Psoas muscle (tissue), 8 donors: ENCODE measurements around the gene ACTL6B. TPM values are rescaled to one million over a fixed set of nuclear protein-coding genes. Genes with fewer than 3 reads are reported as not detected.

Experiments
- ATAC-seq, 4 donors: fragments of 200-7000 bp; cut with Tn5 transposase; one replicate each; pipeline ENCODE4 v1.9.1; 2020; ENCODE audit warnings: moderate library complexity in 3 of 4, mild to moderate bottlenecking in 2 of 4
- DNase-seq, 2 donors: peaks; one replicate each; pipeline ENCODE4 v3.0.0-alpha.2; 2020
- H3K27ac ChIP-seq: fragments of 200-600 bp; one replicate; pipeline ENCODE4 v1.8.0; 2022
- H3K27me3 ChIP-seq, 3 donors: fragments of 200-600 bp in 1 of 3; one replicate each; pipeline versions ENCODE4 v1.6.1 to v1.8.0; 2013 to 2022; ENCODE audit warnings: low read length in 2 of 3, mild to moderate bottlenecking in 2 of 3, moderate library complexity in 1 of 3; ENCODE audit not compliant: insufficient read depth in 3 of 3
- H3K36me3 ChIP-seq, 2 donors: fragments of 200-600 bp in 1 of 2; one replicate each; pipeline versions ENCODE4 v1.6.1 to v1.8.0; 2013 to 2022; ENCODE audit warnings: low read depth in 1 of 2, mild to moderate bottlenecking in 1 of 2, moderate library complexity in 1 of 2; ENCODE audit not compliant: insufficient read depth in 1 of 2
- H3K4me1 ChIP-seq: fragments of 200-600 bp; one replicate; pipeline ENCODE4 v1.8.0; 2022
- H3K4me3 ChIP-seq: fragments of 200-600 bp; one replicate; pipeline ENCODE4 v1.8.0; 2022; ENCODE audit warnings: mild to moderate bottlenecking
- H3K9me3 ChIP-seq: fragments of 200-600 bp; one replicate; pipeline ENCODE4 v1.8.0; 2022
- WGBS, 3 donors: extraction: QIAGEN DNeasy Blood & Tissue Kit; methylation state at CpG; one replicate each; pipeline versions ENCODE4 v1.1.6 to v1.1.7; 2013; 5-methylcytosine and 5-hydroxymethylcytosine counted together
- intact Hi-C, 2 donors: fragments of 100-400 bp; cut with DNase I; formaldehyde crosslinking; loops; one replicate each; pipeline versions ENCODE4 v1.11.0 to v1.14.2; 2022
- polyA plus RNA-seq, 3 donors: library from polyadenylated mRNA; stranded (reverse); fragments of 200-250 nt; gene quantifications; one replicate each; pipeline ENCODE4 v1.2.3, GENCODE V29; 2013
- total RNA-seq, 4 donors: library from RNA; stranded (reverse); fragmentation: NEBNext Ultra II Directional in 2 of 4; extraction: Animal tissue kit (Norgen Biotek cat#: 25700) in 2 of 4; gene quantifications; one replicate each; pipeline versions ENCODE4 v1.2.1 to v1.2.4, GENCODE V29; 2021 to 2023
- TF ChIP-seq, protein P1 (sequence below): fragments of 200-600 bp; IDR thresholded peaks from one replicate; pipeline ENCODE4 v1.8.0; 2022; ENCODE audit warnings: antibody characterized with exemption
- donor health status: healthy with polysubstance abuse.
- donor health status: DM: no; HTN: no; CAD: no; lungs with moderate emphysema.
- donor health status: Bipolar disorder and iron deficiency.
- donor health status: healthy.
- donor health status: DM: yes; HTN: yes; CAD: no.
- donor health status: DM: no; HTN: no; CAD: no.
- donor health status: DM: no; HTN: no; CAD: no.
- donor health status: DM: yes; HTN: yes; CAD: no.

Gene ACTL6B
- total and polyA plus RNA-seq, 7 donors: 0.03 TPM; not detected in 6

DNA sequence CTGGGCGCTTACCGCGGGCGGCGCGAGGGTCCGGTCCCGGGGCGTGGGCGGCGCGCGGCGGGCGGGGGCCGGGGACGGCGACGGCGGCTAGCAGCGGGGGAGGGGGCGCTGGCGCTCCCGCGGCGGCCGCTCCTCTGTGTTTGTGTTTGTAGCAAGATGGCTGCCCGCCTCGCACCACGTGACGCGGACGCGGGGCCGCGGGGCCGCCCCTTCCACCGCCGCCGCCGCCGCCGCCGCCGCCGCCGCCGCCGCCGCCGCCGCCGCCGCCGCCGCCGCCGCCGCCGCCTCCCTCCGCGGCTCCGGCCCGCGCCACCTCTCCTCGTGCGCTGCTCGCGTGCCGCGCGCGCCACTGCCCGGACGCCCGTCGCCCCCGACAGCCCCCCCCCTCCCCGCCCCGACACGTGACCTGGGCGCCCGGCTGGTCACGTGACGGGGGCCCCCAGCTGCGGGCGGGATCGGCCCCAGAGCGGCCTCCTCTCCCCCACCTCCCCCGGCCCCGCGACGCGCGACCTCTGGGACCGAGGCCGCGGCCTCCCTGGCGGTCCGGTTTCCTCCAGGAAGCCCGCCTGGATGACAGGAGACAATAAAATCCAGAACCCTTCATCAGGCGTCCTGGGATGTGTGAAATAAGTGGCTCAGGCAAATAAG lies 38.0 kb upstream of the ACTL6B start, which contains the start of gene GIGYF1:
Gene GIGYF1, minus strand, starts transcription at position 153 of the 648 bp plus-strand sequence. CDS start 6,012 bp downstream, outside the sequence.
- Histone ChIP-seq H3K27ac (peak within 1 kb of the TSS; percentile 75), H3K36me3 (peaks cover 0 to 2% of the 10 kb centered on the region in 2 donors), H3K27me3 (peaks cover 0 to 2% (median 0%) of the 10 kb centered on the region in 3 donors), H3K4me1 (peaks cover 36% of the 10 kb centered on the region), H3K4me3 (peak within 1 kb of the TSS; percentile 93), H3K9me3 (no peaks in the 10 kb centered on the region)
- DNase-seq (peak; percentile 81 to 87), ATAC-seq (peak; percentile 40 to 75 (median 67))
- intact Hi-C loops: loop anchor here (5.0 kb wide), 3 partner anchors 62 to 227 kb away; no protein-coding TSS in a partner anchor
- 0 to 2% (median 1%) methylated on average over 15 to 76 of the region's 102 CpGs for WGBS, 3 donors
- TF ChIP-seq, protein P1, sequence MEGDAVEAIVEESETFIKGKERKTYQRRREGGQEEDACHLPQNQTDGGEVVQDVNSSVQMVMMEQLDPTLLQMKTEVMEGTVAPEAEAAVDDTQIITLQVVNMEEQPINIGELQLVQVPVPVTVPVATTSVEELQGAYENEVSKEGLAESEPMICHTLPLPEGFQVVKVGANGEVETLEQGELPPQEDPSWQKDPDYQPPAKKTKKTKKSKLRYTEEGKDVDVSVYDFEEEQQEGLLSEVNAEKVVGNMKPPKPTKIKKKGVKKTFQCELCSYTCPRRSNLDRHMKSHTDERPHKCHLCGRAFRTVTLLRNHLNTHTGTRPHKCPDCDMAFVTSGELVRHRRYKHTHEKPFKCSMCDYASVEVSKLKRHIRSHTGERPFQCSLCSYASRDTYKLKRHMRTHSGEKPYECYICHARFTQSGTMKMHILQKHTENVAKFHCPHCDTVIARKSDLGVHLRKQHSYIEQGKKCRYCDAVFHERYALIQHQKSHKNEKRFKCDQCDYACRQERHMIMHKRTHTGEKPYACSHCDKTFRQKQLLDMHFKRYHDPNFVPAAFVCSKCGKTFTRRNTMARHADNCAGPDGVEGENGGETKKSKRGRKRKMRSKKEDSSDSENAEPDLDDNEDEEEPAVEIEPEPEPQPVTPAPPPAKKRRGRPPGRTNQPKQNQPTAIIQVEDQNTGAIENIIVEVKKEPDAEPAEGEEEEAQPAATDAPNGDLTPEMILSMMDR: no peak

DNA sequence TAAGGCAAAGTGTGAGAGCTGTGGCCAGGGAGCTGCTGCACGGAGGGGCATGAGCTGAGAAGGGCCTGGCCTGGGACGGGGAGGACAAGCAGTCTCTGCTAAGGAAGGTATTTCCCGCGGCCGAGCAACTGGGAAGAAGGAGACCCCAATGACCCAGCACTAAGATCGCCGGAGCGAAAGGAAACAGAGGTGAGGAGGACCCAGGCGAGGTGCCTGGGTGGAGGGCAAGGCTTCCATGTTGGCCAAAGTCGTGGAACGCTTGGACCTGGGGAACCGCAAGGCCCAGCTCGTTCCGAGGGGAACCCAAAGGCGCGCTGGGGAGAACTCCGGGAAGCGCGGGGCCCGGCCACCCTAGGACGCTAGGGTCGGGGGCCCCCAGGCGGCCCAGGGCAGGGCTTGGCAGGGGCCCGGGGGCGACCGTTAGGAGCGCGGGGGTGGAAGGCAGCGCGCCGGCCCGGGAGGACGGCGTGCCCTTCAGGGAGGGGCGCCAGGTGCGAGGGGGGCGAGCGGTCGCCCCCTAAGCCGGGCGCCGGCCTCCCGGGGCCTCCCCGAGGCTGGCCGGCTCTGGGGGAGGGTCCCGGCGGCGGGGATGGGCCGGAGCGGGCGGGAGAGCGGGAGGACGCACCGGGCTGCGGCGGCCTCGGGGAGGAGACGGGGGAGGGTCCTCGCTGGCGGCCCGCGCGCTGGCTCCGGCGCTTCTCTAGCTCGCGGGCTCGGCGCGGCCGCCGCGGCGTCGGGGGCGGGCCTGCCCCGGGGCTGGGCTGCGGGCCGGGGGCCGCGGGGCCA lies 37.3 kb upstream of the ACTL6B start:
- no peaks in the 10 kb centered on the region for H3K9me3 ChIP-seq
- peaks cover 43% of the 10 kb centered on the region for H3K4me1 ChIP-seq
- H3K36me3 ChIP-seq: peaks cover 0 to 9% of the 10 kb centered on the region in 2 donors
- H3K4me3 ChIP-seq: peak overlapping the region; percentile 93
- DNase-seq (peak; percentile 22 to 59), ATAC-seq (peak in 2 of 4 donors; percentile 8 to 9)
- 1 to 2% (median 1%) methylated on average over 35 to 81 of the region's 81 CpGs for WGBS, 3 donors
- TF ChIP-seq, protein P1: no peak
- intact Hi-C loops: loop anchor here (2.0 to 5.0 kb wide), 4 partner anchors 19 to 226 kb away; no protein-coding TSS in a partner anchor
- peak overlapping the region; percentile 71 for H3K27ac ChIP-seq
- peaks cover 0 to 2% (median 0%) of the 10 kb centered on the region in 3 donors for H3K27me3 ChIP-seq

- peaks cover 0 to 18% of the 10 kb centered on the region in 2 donors for H3K36me3 ChIP-seq
- intact Hi-C loops: loop anchor here (2.0 to 5.0 kb wide), 4 partner anchors 18 to 225 kb away; no protein-coding TSS in a partner anchor
- peak overlapping the region; percentile 93 for H3K4me3 ChIP-seq
- WGBS, 3 donors: 36 to 43% (median 42%) methylated on average over 6 of the region's 6 CpGs
- H3K4me1 ChIP-seq: peaks cover 44% of the 10 kb centered on the region
- TF ChIP-seq, protein P1: no peak
- no peak for ATAC-seq
- H3K9me3 ChIP-seq: no peaks in the 10 kb centered on the region
- DNase-seq: no peak
- no peaks in the 10 kb centered on the region for H3K27me3 ChIP-seq
- H3K27ac ChIP-seq: no peak overlapping the region
Observed at GRCh38 chr7:100692578-100692961, 36.3 kb upstream of the ACTL6B start.

DNA sequence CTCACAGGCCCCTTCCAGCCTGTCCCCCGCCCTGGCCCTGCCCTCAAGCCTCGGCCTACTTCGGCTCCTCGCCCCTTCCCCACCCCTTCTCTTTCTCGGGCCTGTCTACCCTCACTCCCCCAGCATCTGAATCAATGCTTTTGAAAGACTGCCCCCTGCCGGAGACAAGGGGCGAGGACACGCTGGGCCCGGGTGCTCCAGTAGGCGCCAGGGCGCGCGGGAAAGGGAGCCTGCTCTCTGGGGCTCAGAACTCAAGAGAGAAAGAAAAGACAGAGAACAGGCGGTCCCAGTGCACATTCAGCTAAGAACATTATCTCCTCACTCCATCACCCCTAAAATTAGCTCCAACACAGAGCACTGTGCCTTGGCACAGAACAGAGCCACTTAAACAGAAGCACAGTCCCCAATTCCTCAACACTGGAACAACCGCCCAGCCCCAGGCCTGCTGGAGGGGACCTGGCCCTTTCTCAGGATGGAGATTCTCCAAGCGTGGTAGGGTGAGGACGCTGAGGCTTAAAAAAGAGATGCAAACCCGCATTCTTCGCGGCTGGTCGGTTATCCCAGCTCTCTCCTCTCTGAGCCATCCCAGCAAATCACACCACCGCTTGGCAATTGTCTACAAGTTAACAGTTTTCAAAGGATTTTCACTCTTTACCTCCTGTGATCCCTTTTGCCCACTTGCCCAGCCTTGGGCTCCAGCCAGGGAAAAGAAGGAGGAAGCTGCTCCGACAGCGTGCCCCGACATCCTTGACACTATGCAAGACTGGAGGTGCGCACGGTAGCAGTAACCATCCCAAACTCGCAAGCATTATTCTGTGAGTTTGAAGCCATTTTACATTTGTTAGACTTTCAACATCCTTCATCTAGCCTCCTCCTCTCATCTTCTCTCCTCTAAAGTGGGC lies 35.7 kb upstream of the ACTL6B start:
- H3K4me3 ChIP-seq: peak overlapping the region; percentile 93
- H3K27ac ChIP-seq: no peak overlapping the region

More for the DNA sequence above, 35.7 kb upstream of the ACTL6B start:
- 18 to 26% (median 20%) methylated on average over 28 of the region's 28 CpGs for WGBS, 3 donors
- Histone ChIP-seq H3K36me3 (peaks cover 0 to 25% of the 10 kb centered on the region in 2 donors), H3K27me3 (no peaks in the 10 kb centered on the region), H3K4me1 (peaks cover 44% of the 10 kb centered on the region), H3K9me3 (no peaks in the 10 kb centered on the region)
- peak; percentile 79 to 89 for DNase-seq
- intact Hi-C loops: loop anchor here (2.0 to 5.0 kb wide), 5 partner anchors 17 to 225 kb away; no protein-coding TSS in a partner anchor
- ATAC-seq: peak; percentile 74 to 91 (median 84)
- TF ChIP-seq, protein P1: peak; percentile 85
